ENCODE measurements around the gene LUC7L3.

GRCh38 chr17:50725769-50726655 lies 6.6 kb downstream of the LUC7L3 start:
- no peak for TF ChIP-seq CTCF (tag by site-specific recombination; IDR thresholded peaks at IDR 0.05)
- no peak for TF ChIP-seq PBX3 (CRISPR knock-in tag; IDR thresholded peaks at IDR 0.05)
- TF ChIP-seq ZNF140 (tag by site-specific recombination; IDR thresholded peaks at IDR 0.05), result no peak
- no peak for TF ChIP-seq ZSCAN5A (tag by site-specific recombination; IDR thresholded peaks at IDR 0.05)
- no peak for TF ChIP-seq ZNF639 (tag by site-specific recombination; IDR thresholded peaks at IDR 0.05)
- no peak for TF ChIP-seq SP2 (tag by site-specific recombination; IDR thresholded peaks at IDR 0.05)
- TF ChIP-seq ZBTB21 (tag by site-specific recombination; IDR thresholded peaks at IDR 0.05), result no peak
